Mononuclear cell (primary cell): ENCODE results near the gene SEMA5B. TPM values are rescaled to one million over a fixed set of nuclear protein-coding genes. Genes with fewer than 3 reads are reported as not detected.

ENCODE experiments used
- H3K27me3 ChIP-seq: 2 replicates; pipeline ENCODE4 v1.6.0; 2011; ENCODE audit warnings: low read length, control low read depth; ENCODE audit not compliant: insufficient read depth
- H3K4me1 ChIP-seq: 2 replicates; pipeline ENCODE4 v1.5.1; 2011; ENCODE audit warnings: mild to moderate bottlenecking, low read length, control low read depth; ENCODE audit not compliant: insufficient read depth
- H3K4me3 ChIP-seq: 2 replicates; pipeline ENCODE4 v1.5.1; 2011; ENCODE audit warnings: mild to moderate bottlenecking, low read length, moderate library complexity
- H3K9me3 ChIP-seq: 2 replicates; pipeline ENCODE4 v1.5.1; 2011; ENCODE audit warnings: low read depth, mild to moderate bottlenecking, control low read depth, low read length
- total RNA-seq: library from RNA; depleted of rRNA; stranded (reverse); fragments of >200 nt; gene quantifications from one replicate; pipeline ENCODE4 v1.2.3, GENCODE V29; 2012

SEMA5B gene
- total RNA-seq, 1 donor, result not detected

DNA sequence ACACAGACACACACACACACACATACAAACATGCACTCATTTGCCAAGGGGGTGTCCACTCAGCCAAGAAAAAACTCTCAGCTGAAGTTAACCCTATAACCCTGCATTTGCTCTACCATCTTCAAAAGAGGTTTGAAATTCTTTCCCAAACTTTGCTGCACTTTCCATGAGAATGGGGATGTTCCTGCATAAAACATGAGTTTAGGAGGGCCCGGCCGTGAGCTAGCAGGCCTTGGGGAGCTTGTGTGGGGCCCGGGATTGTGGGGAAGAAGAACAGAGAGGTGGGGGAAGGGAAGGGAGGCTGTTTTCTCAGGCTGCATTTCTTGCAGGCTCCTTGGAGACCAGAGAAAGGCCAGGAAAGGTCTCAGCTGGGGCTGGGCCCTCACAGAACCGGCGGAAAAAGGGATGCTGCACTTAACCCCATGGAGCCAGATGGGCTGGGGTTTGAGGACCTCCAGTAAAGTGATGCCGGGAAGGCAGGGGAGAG lies 40.8 kb downstream of the SEMA5B start:
- no peak overlapping the region for H3K4me3 ChIP-seq
- H3K27me3 ChIP-seq, result no peaks in the 10 kb centered on the region
- no peaks in the 10 kb centered on the region for H3K4me1 ChIP-seq
- no peaks in the 10 kb centered on the region for H3K9me3 ChIP-seq

DNA sequence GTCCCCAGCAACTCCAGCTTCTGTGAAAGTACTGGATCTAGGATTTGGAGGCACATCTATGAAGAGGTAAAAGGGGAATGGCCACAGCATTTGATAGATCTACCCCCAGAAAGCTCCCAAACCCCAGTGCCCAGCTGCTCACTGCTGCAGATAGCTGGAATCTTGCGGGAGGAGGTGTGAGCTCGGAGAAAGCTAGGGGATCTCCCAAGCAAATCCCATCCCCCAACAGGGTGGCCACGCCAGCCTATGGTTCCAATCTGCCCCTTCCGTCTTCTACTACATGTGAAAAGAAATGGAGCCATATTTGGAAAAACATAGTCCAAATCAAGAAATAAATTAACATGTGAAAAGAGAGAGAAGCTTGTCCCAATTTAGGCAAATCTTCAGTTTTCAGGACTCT lies 42.0 kb downstream of the SEMA5B start:
- Histone ChIP-seq H3K4me1 (no peaks in the 10 kb centered on the region), H3K4me3 (no peak overlapping the region), H3K27me3 (no peaks in the 10 kb centered on the region), H3K9me3 (no peaks in the 10 kb centered on the region)

DNA sequence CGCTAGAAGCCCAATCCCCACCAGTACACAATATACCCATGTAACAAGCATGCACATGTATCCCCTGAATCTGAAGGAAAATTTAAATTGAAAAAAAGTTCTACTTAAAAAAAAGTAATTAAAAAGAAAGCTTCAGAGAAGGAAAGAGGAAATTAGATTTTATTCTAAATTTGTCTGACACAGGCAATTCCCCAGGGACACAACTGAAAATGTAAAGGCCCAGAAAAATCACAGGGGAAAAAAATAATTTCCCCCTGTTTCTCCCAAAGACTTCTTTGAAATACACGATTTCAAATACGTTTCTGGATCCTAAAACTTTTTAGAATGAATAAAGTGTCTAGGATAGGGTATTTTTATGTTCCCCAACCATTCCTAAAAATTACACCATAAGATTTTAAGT lies 42.9 kb downstream of the SEMA5B start:
- no peaks in the 10 kb centered on the region for H3K4me1 ChIP-seq
- no peaks in the 10 kb centered on the region for H3K9me3 ChIP-seq
- no peak overlapping the region for H3K4me3 ChIP-seq
- no peaks in the 10 kb centered on the region for H3K27me3 ChIP-seq

DNA sequence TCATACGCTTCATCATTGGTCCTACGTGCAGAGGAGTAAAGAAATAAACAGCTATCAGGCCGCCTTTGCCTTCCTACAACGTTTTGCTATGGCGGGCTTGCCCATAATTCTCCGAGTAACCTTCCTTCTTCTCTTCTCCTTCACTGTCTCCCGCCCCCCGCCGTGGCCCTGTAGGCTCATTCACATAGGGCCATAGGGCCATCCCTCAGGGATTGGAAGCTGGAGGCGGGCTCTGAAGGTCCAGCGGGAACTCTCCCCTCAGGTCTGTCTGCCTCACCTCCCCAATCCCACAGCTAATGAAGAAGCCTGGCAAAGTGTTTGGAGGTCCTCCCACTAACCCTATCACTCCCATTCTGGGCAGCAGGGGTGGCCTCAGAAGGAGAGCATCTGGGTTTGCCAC lies 43.6 kb downstream of the SEMA5B start:
- H3K4me3 ChIP-seq, result no peak overlapping the region
- H3K9me3 ChIP-seq, result no peaks in the 10 kb centered on the region
- no peaks in the 10 kb centered on the region for H3K4me1 ChIP-seq

DNA sequence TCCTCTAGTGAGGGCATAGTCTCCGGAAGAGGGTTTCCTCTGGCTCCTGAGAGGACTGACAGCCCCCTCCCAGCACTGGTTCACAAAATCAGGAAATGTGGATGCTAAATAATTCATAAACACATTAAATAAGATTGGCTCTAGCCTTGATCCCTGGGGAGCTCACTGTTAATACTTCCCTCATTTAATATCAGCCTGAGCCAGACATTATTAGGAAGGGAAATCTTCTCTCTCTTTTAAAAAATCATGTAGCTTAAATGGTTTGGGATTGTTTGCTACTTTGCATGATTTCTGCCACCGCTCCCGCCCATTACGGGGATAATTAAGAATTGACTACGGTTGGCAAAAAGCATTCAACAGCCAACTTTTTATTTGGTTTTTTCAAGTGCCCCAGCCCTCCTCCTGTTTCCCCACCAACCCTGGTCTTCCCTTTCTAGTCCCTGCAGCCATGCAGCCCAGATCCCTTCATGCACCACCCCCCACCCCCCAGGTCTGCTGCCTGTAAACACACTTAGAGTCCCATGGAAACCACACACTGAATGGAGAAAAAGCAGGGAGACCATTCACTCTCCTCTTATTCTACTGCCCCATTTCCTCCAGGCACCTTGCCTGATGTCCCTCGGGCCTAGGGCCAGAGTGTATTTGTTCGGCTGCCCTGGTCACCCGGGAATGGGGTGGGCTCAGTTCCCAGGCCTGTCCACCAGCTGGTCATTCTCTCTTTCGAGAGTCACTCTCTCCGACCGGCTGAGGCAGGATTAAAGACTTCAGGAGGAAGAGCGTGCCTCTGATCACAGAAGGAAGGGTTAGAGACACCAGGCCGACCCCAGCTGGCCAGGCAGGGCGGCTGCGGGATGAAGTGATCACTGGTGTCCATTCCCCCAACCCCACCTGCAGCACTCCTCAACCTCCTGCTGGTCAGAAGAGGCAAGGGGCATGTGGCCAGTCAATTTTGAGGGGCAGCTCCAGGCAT lies 45.1 kb downstream of the SEMA5B start:
- no peaks in the 10 kb centered on the region for H3K9me3 ChIP-seq
- no peaks in the 10 kb centered on the region for H3K27me3 ChIP-seq
- H3K4me3 ChIP-seq, result no peak overlapping the region
- H3K4me1 ChIP-seq, result no peaks in the 10 kb centered on the region

More for the DNA sequence above, 43.6 kb downstream of the SEMA5B start:
- H3K27me3 ChIP-seq, result no peaks in the 10 kb centered on the region

DNA sequence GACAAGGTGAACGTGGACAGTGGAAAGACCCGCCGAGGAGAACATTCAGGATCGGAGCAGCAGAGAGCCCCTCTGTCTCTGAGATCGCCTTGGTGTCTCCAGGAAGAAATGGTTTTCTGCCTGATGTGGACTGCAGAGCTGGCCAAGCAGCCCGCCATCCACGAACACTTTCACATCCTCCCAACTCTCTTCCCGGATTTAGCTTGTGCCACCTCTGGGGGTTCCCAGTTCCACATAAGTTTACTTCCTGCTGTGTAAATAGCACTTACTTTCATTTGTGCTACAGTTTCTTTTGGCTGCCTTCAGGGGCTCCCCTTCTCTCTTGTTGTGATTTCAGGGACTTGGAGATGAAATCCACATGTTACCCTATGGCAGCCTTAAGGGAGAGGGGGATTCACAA lies 48.4 kb downstream of the SEMA5B start:
- no peaks in the 10 kb centered on the region for H3K27me3 ChIP-seq
- peaks cover 14% of the 10 kb centered on the region for H3K4me1 ChIP-seq

DNA sequence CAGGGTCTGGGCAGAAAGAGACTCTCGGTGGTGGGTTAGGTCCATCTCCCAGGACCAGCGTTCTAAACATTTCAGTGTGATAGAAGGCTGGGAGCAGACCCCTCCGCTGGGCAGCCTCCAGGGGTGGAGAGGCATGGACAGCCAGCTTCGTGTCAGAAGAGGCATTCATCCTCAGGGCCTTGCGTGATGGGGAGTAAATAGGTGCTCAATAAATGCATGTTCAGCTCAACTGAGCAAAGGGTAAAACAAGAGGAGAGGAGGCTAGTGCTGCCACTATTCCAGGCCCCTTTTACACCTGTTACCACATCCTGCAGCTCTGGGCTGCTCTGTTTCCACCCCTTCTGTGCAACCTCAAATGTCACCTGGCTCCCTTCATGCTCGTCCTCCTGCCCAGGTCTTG lies 49.0 kb downstream of the SEMA5B start:
- no peaks in the 10 kb centered on the region for H3K27me3 ChIP-seq
- no peak overlapping the region for H3K4me3 ChIP-seq

More for the DNA sequence above, 48.4 kb downstream of the SEMA5B start:
- H3K4me3 ChIP-seq, result no peak overlapping the region
- no peaks in the 10 kb centered on the region for H3K9me3 ChIP-seq

DNA sequence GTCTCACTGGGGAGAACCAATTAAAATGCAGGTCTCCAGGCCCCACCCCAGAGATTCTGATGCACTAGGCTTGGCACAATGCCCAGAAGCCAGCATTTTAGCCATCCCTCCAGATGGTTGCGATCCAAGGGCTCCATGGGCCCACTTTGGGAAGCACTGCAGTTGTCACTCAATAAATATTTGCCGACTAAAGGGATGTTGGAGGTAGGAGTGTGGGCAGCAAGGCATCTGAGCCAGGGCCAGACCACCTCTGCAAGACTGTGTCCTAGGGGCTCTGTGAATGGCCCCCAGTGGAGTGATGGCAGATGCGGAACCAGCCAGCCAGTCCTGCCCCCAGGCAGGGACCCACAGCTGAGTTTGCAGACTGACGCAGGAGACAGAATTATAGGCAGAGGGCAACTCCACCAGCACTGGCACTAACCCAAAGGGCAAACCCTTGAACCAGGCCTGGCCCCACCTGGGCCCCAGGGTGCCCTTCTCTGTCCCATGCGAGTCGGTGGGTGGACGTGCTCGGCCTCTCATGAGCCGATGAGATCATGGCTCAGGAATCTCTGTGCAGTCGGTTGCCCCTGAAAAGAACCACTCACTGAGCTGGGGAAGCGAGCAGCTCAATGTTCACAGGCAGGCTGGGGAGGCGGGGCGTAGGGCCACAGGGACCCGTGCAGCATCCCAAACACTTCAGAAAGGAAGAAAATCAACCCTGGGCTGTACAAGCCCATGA lies 49.7 kb downstream of the SEMA5B start:
- Histone ChIP-seq H3K9me3 (no peaks in the 10 kb centered on the region), H3K27me3 (no peaks in the 10 kb centered on the region), H3K4me3 (no peak overlapping the region), H3K4me1 (peaks cover 14% of the 10 kb centered on the region)

More for the DNA sequence above, 49.0 kb downstream of the SEMA5B start:
- Histone ChIP-seq H3K4me1 (peaks cover 14% of the 10 kb centered on the region), H3K9me3 (no peaks in the 10 kb centered on the region)

DNA sequence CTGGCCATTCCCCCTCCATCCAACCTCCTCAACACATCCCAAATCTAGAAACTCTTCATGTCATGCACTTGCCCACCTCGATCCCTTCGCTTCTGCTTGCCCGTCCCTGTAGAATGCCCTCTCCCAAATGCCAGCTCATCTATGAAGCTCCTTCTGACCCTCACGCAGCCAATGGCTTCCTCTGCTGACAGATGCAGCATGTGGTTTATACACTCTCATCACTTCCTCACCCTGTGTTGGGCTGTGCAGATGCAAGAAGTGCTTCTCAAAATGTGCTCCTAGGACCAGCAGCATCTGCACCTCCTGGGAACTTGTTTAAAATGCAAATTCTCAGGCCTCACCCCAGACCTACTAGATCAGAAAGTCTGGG lies 51.7 kb downstream of the SEMA5B start:
- no peaks in the 10 kb centered on the region for H3K27me3 ChIP-seq
- H3K9me3 ChIP-seq, result no peaks in the 10 kb centered on the region
- H3K4me3 ChIP-seq, result no peak overlapping the region
- peaks cover 14% of the 10 kb centered on the region for H3K4me1 ChIP-seq

DNA sequence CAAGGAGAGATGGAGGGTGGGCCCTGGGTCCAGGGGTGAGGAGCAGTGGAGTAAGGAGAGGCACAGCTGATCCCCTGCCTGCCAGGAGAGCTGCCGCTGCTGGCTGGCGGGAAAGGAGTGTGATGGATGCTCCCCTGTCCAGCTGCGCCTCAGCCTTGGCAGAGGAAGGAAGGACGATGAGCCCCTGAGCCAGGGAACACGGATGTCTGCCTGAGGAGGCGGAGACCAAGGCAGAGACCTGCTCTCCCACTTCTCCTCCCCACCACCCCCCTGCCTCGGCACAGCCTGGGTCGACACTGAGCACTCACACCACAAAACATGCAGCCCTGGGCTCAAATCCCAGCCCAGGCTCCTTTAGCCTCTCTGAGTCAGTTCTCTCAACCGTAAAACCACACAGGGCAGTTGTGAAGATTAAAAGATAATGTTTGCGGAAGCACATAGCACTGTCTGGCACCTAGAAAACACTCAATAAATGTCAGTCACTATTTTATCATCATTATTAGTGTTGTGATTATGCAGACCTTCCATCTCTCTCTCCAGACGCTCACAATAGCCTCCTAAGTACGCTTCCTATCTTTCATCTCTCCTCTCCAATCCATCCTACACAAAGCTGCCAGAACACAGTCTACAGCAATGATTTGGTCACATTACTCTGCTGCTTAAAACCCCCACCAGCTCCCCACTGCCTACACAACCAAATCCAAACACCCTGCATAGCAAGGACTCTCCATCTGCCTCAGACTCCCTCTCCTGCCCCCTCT lies 52.2 kb downstream of the SEMA5B start:
- Histone ChIP-seq H3K4me3 (no peak overlapping the region), H3K9me3 (no peaks in the 10 kb centered on the region), H3K4me1 (peaks cover 14% of the 10 kb centered on the region), H3K27me3 (no peaks in the 10 kb centered on the region)

DNA sequence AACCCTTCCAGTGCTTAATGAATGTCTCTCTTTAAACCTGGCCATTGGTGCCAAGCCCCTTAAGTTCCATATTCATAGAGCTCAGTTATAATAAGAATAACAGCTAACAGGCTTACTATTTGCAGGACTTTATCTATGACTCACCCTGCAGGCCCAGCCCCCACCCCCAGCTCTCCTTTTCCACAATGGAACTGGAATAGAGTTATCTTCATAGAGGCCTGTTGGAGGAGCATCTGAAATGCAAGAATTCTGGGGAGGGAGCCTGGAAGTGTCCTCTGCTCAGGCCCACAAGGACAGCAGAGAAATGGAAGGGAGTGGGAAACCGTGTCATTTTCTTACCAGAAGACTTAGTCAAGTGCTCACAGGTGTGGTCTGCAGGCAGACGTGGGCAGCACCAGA lies 52.8 kb downstream of the SEMA5B start:
- H3K4me1 ChIP-seq, result peaks cover 14% of the 10 kb centered on the region
- H3K9me3 ChIP-seq, result no peaks in the 10 kb centered on the region
- no peak overlapping the region for H3K4me3 ChIP-seq
- no peaks in the 10 kb centered on the region for H3K27me3 ChIP-seq

DNA sequence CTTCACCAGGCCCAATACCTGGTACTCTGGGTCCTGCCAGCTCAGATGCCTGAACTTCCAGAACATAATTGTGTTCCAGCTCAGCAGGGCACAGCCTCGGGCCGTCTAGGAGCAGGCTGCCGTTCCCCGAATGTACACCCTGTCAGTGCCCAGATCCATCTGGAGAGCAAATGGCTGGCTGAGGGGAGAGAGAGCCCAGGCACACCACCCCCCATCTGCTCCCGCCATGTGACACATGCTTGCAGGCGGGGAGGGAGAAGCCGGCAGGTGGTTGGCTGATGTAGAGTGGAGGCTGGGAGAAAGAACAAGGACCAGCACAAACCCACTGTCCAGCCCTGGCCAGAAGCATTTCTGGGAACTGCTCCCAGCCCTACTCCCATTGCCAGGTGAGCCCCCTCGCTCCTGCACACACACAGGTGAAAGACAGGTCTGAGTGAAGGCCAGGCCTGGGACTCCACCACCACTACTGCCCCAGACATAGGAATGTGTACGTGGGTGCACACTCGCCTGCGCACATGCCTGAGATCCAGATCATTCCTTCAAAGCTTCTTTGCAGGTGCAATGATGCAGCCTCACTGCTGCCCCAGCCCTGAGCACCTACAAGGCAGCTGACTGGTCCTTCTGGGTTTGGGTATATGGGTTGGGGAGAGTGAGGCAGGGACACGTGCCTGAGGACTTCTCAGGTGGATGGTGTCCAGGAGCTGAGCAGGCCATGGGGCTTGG lies 53.5 kb downstream of the SEMA5B start:
- Histone ChIP-seq H3K27me3 (no peaks in the 10 kb centered on the region), H3K9me3 (no peaks in the 10 kb centered on the region)

DNA sequence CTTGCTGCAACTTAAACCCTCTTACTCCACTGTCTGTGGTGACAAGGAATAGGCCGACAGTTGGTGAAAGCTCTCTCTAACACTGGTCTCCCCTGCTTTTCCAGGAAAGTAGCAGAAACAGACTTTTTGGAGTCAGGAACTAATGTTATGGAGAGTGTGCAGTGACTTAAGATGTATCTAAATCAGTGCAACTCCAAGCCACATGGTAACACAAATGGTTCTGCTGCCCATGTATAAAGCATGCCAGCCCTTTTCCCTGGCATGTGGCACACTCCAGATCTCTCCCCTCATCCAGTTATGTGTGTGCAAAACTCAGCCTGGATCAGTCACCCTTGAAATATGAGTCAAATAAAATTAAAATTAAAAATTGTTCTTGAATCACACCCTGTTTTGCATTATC lies 55.4 kb downstream of the SEMA5B start:
- no peak overlapping the region for H3K4me3 ChIP-seq
- peaks cover 14% of the 10 kb centered on the region for H3K4me1 ChIP-seq
- no peaks in the 10 kb centered on the region for H3K9me3 ChIP-seq
- no peaks in the 10 kb centered on the region for H3K27me3 ChIP-seq

More for the DNA sequence above, 53.5 kb downstream of the SEMA5B start:
- peaks cover 14% of the 10 kb centered on the region for H3K4me1 ChIP-seq
- no peak overlapping the region for H3K4me3 ChIP-seq
